Measurements from ENCODE around the gene PADI1.

The PADI1 gene

DNA sequence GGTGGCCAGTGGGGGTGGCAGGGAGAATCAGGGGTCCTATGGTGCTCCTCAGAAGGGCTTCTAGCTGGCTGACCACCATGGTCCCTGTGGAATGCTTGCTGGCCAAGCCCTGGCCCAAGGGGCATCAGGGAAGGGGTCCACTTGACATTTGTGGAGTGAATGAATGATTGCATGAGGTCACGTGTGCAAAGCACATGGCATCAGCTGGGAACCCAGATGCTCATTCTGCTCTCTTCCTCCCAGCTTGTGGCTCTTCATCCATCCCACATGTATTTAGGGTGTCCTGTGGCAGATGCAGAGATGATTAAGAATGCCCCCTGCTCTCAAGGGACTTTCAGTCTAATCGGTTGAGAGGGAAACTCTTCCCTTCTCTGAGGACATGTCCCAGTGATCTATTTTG is 76.0 kb downstream of the PADI1 start:
- Histone ChIP-seq H3K36me3 (ENCODE audit: control insufficient read depth in 1 of 2, insufficient read depth in 2 of 2, low read length in 2 of 2) (no peaks in the 10 kb centered on the region), H3K9me3 (ENCODE audit: control insufficient read depth in 1 of 2, low read length in 2 of 2) (no peaks in the 10 kb centered on the region), H3K4me3 (ENCODE audit: low read depth in 1 of 2, low read length in 2 of 2) (no peak overlapping the region), H3K4me1 (ENCODE audit: control insufficient read depth in 1 of 2, insufficient read depth in 2 of 2, low read length in 2 of 2) (no peaks in the 10 kb centered on the region), H3K27me3 (ENCODE audit: control insufficient read depth in 1 of 2, insufficient read depth in 2 of 2, low read length in 2 of 2) (no peaks in the 10 kb centered on the region), H3K9ac (ENCODE audit: low read depth in 1 of 2, low read length in 2 of 2) (no peak overlapping the region), H3K27ac (ENCODE audit: low read depth, low read length) (no peak overlapping the region)

DNA sequence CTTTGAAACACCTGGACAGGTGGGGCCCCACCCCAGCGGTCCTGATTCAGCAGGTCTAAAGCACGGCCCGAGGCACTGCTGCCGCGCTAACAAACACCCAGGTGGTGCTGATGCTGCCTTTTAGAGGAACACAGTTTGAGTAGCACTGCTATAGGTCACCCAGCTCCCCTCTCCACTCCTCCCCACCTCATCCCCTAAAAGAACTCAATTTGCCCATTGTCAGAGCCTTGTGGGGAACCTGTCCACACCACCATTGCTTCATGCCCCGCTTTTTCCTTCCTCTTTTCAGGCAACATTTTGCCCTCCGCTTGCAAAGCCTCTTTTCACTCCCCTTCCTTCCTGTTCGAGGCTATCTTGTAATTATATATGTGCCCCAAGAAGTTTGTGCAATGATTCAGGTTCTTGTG is 76.8 kb downstream of the PADI1 start:
- Histone ChIP-seq H3K9ac (ENCODE audit: low read depth in 1 of 2, low read length in 2 of 2) (no peak overlapping the region), H3K27ac (ENCODE audit: low read depth, low read length) (no peak overlapping the region), H3K36me3 (ENCODE audit: control insufficient read depth in 1 of 2, insufficient read depth in 2 of 2, low read length in 2 of 2) (no peaks in the 10 kb centered on the region), H3K4me1 (ENCODE audit: control insufficient read depth in 1 of 2, insufficient read depth in 2 of 2, low read length in 2 of 2) (no peaks in the 10 kb centered on the region), H3K9me3 (ENCODE audit: control insufficient read depth in 1 of 2, low read length in 2 of 2) (no peaks in the 10 kb centered on the region), H3K4me3 (ENCODE audit: low read depth in 1 of 2, low read length in 2 of 2) (no peak overlapping the region), H3K27me3 (ENCODE audit: control insufficient read depth in 1 of 2, insufficient read depth in 2 of 2, low read length in 2 of 2) (no peaks in the 10 kb centered on the region)

DNA sequence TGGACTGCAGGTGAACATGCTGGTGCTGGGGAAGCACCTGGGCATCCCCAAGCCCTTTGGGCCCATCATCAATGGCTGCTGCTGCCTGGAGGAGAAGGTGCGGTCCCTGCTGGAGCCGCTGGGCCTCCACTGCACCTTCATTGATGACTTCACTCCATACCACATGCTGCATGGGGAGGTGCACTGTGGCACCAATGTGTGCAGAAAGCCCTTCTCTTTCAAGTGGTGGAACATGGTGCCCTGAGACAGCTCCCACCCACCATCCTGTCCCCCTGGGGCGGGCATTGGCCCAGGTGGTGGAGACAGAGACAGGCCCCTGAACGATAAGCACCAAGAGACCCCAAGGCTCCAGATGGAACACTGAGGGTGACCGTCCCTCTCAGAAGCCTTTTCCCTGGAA is 77.9 kb downstream of the PADI1 start:
- Histone ChIP-seq H3K27me3 (ENCODE audit: control insufficient read depth in 1 of 2, insufficient read depth in 2 of 2, low read length in 2 of 2) (peaks cover 0 to 3% of the 10 kb centered on the region in 2 donors), H3K27ac (ENCODE audit: low read depth, low read length) (no peak overlapping the region), H3K4me1 (ENCODE audit: control insufficient read depth in 1 of 2, insufficient read depth in 2 of 2, low read length in 2 of 2) (no peaks in the 10 kb centered on the region), H3K4me3 (ENCODE audit: low read depth in 1 of 2, low read length in 2 of 2) (no peak overlapping the region), H3K9ac (ENCODE audit: low read depth in 1 of 2, low read length in 2 of 2) (no peak overlapping the region), H3K9me3 (ENCODE audit: control insufficient read depth in 1 of 2, low read length in 2 of 2) (no peaks in the 10 kb centered on the region), H3K36me3 (ENCODE audit: control insufficient read depth in 1 of 2, insufficient read depth in 2 of 2, low read length in 2 of 2) (no peaks in the 10 kb centered on the region)

DNA sequence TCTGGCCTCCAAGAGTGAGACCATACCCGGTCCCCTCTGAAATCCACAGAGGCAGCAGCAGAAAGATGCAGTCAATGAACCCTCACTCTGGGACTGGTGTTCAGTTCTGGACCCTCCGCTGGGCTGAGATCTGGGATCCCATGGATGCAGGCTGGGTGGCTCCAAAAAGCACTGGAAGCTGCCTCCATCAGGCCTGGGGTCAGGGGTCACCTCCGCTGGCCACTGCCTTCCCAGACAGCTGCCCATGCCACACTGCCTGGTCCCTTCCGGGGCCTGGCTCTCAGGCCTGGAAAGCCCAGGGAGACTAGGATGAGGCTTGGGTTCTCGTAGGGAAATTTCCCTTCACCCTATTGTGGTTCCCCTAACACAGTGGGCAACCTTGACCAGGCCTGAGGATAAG is 81.7 kb downstream of the PADI1 start:
- Histone ChIP-seq H3K4me1 (ENCODE audit: control insufficient read depth in 1 of 2, insufficient read depth in 2 of 2, low read length in 2 of 2) (no peaks in the 10 kb centered on the region), H3K27me3 (ENCODE audit: control insufficient read depth in 1 of 2, insufficient read depth in 2 of 2, low read length in 2 of 2) (peaks cover 3 to 5% of the 10 kb centered on the region in 2 donors), H3K4me3 (ENCODE audit: low read depth in 1 of 2, low read length in 2 of 2) (no peak overlapping the region), H3K9me3 (ENCODE audit: control insufficient read depth in 1 of 2, low read length in 2 of 2) (no peaks in the 10 kb centered on the region), H3K36me3 (ENCODE audit: control insufficient read depth in 1 of 2, insufficient read depth in 2 of 2, low read length in 2 of 2) (no peaks in the 10 kb centered on the region), H3K9ac (ENCODE audit: low read depth in 1 of 2, low read length in 2 of 2) (no peak overlapping the region), H3K27ac (ENCODE audit: low read depth, low read length) (no peak overlapping the region)

DNA sequence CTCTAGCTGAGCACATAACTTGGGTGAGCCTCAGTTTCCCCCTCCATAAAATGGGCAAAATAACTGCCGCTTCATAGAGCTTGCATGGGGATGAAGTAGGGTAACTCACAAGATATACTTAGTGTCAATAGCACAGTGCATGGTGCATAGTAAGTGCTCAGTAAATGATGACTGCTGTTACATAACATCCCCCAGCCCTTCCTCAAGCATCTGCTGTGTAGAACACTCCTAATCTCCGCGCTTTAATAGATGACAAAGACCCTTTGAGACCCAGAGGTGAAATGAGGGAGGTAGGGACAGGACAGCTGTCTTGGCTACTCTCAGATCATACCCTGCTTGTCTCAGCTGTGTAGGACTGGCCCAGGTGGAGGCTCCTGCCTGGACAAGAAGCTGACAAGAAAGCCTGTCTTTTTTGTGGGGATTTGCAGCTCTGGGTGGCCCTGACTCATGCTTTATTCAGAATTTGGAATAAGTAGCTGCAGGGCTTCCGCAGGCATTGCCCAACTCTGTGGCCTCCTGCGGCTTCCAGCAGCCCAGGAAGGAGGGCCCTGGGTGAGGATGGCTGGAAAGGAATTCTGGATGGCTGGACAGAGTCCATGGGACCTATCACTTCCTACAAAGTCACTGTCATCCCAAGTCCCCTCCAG is 82.3 kb downstream of the PADI1 start:
- Histone ChIP-seq H3K27ac (ENCODE audit: low read depth, low read length) (no peak overlapping the region), H3K4me3 (ENCODE audit: low read depth in 1 of 2, low read length in 2 of 2) (no peak overlapping the region), H3K9me3 (ENCODE audit: control insufficient read depth in 1 of 2, low read length in 2 of 2) (no peaks in the 10 kb centered on the region), H3K27me3 (ENCODE audit: control insufficient read depth in 1 of 2, insufficient read depth in 2 of 2, low read length in 2 of 2) (peaks cover 3 to 5% of the 10 kb centered on the region in 2 donors), H3K36me3 (ENCODE audit: control insufficient read depth in 1 of 2, insufficient read depth in 2 of 2, low read length in 2 of 2) (no peaks in the 10 kb centered on the region), H3K4me1 (ENCODE audit: control insufficient read depth in 1 of 2, insufficient read depth in 2 of 2, low read length in 2 of 2) (no peaks in the 10 kb centered on the region), H3K9ac (ENCODE audit: low read depth in 1 of 2, low read length in 2 of 2) (no peak overlapping the region)

DNA sequence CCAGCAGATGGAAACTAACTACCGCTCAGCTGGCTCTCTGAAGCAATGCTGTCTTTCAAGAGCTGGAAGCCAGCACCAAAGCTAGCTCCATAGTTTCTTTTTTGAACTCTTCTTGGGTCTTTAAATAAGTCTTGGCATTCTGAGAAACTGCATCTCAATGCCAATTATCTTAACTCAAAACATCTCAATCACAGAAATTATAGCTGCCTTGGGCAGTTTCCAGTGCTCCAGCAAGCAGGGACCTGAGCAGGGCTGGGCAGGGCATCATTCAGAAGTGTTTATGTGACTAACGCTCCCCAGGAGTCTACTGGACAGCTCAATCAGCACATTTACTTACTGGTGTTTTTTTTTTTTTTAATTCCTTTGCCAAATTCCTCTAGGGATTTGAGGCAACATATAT is 84.8 kb downstream of the PADI1 start:
- Histone ChIP-seq H3K9ac (ENCODE audit: low read depth in 1 of 2, low read length in 2 of 2) (no peak overlapping the region), H3K9me3 (ENCODE audit: control insufficient read depth in 1 of 2, low read length in 2 of 2) (no peaks in the 10 kb centered on the region), H3K27me3 (ENCODE audit: control insufficient read depth in 1 of 2, insufficient read depth in 2 of 2, low read length in 2 of 2) (peaks cover 6 to 14% of the 10 kb centered on the region in 2 donors), H3K27ac (ENCODE audit: low read depth, low read length) (no peak overlapping the region), H3K36me3 (ENCODE audit: control insufficient read depth in 1 of 2, insufficient read depth in 2 of 2, low read length in 2 of 2) (no peaks in the 10 kb centered on the region), H3K4me3 (ENCODE audit: low read depth in 1 of 2, low read length in 2 of 2) (no peak overlapping the region), H3K4me1 (ENCODE audit: control insufficient read depth in 1 of 2, insufficient read depth in 2 of 2, low read length in 2 of 2) (no peaks in the 10 kb centered on the region)

DNA sequence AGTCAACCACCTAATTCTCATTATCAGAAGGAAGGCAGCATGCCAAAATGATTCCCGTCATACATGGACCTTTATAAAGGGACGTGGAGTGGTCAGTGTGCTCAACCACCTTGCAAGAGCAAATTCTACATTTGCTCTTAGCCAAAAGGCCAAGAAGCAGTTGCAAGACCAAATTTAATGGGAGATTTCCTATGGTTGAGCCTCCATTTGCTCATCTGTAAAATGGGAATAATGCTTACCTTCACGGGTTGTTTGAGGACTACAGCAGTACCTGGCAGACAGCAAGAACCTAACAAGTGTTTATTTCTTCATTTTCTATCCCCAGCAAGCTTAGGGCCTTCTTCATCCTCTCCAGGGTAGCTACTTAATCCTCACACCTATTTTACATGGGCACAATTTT is 85.6 kb downstream of the PADI1 start:
- H3K4me1 ChIP-seq (ENCODE audit: control insufficient read depth in 1 of 2, insufficient read depth in 2 of 2, low read length in 2 of 2), result no peaks in the 10 kb centered on the region
- H3K27me3 ChIP-seq (ENCODE audit: control insufficient read depth in 1 of 2, insufficient read depth in 2 of 2, low read length in 2 of 2), result peaks cover 6 to 14% of the 10 kb centered on the region in 2 donors
- H3K36me3 ChIP-seq (ENCODE audit: control insufficient read depth in 1 of 2, insufficient read depth in 2 of 2, low read length in 2 of 2), result no peaks in the 10 kb centered on the region
- no peak overlapping the region for H3K4me3 ChIP-seq (ENCODE audit: low read depth in 1 of 2, low read length in 2 of 2)
- no peak overlapping the region for H3K27ac ChIP-seq (ENCODE audit: low read depth, low read length)
- H3K9me3 ChIP-seq (ENCODE audit: control insufficient read depth in 1 of 2, low read length in 2 of 2), result no peaks in the 10 kb centered on the region
- H3K9ac ChIP-seq (ENCODE audit: low read depth in 1 of 2, low read length in 2 of 2), result no peak overlapping the region

DNA sequence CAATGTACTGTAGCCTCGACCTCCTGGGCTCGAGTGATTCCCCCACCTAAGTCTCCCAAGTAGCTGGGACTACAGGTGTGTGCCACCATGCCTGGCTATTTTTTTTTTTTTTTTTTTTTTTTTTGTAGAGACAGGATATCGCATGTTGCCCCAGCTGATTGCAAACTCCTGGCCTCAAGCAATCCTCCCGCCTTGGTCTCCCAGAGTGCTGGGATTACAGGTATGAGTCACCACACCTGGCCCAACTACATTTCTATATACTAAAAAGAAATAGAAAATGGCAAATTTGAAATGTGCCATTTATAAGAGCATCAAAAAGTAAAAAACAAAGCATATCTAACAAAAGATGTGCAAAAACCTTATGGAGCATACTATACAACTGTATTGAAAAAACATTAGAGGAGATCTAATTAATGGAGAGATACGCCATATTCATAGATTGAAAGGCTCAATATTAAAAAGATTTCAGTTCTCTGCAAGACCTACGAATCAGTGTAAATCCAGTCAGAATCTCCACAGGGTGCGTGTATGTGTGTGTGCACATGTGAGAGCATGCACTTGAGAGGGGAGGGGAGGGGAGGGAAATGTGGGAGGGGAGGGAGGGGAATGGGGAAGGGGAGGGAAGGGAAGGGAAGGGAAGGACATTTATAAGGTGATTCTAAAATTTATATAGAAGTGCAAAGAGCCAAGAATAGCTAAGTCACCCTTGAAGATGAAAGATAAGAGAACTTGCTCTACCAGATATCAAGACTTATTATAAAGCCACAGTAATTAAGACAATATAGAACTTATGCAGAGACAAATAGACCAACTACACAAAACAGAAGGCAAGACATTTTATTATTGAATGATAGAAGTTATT is 87.6 kb downstream of the PADI1 start:
- H3K27me3 ChIP-seq (ENCODE audit: control insufficient read depth in 1 of 2, insufficient read depth in 2 of 2, low read length in 2 of 2), result peaks cover 6 to 12% of the 10 kb centered on the region in 2 donors
- H3K4me3 ChIP-seq (ENCODE audit: low read depth in 1 of 2, low read length in 2 of 2), result no peak overlapping the region
- no peak overlapping the region for H3K27ac ChIP-seq (ENCODE audit: low read depth, low read length)
- no peaks in the 10 kb centered on the region for H3K9me3 ChIP-seq (ENCODE audit: control insufficient read depth in 1 of 2, low read length in 2 of 2)
- H3K9ac ChIP-seq (ENCODE audit: low read depth in 1 of 2, low read length in 2 of 2), result no peak overlapping the region
- H3K4me1 ChIP-seq (ENCODE audit: control insufficient read depth in 1 of 2, insufficient read depth in 2 of 2, low read length in 2 of 2), result no peaks in the 10 kb centered on the region
- H3K36me3 ChIP-seq (ENCODE audit: control insufficient read depth in 1 of 2, insufficient read depth in 2 of 2, low read length in 2 of 2), result no peaks in the 10 kb centered on the region

DNA sequence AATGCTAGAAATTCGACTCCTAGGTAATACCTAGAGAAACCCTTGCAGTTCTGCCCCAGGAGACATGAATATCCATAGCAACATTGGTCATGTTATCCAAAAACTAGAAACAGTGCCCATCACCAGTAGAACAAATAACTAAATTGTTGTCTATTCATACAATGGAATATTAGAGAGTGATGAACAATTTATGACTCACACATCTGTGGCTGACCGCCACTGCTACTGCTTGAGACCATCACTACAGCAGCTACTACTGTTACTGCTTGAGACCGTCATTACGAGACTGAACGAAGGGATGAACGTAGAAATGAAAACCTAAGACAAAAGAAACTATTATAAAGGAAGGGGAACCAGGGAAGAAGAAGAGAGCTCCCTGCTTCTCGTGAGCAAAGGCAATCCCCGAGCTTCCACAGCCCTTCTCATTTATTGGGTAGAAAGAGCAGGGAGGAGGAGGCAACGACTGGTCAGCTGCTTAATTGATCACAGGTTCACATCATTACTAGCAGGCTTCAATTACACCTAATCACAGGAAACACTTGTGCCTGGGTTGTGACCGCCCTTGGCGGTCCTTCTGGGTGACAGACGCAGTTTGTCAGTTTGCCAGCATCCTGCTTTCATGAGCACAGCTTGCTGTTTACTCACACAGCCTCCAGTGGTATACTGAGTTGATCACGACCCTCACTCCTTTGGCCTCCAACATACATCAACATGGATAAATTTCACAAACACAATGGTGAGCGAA is 88.9 kb downstream of the PADI1 start:
- Histone ChIP-seq H3K27ac (ENCODE audit: low read depth, low read length) (no peak overlapping the region), H3K9me3 (ENCODE audit: control insufficient read depth in 1 of 2, low read length in 2 of 2) (no peaks in the 10 kb centered on the region), H3K36me3 (ENCODE audit: control insufficient read depth in 1 of 2, insufficient read depth in 2 of 2, low read length in 2 of 2) (no peaks in the 10 kb centered on the region), H3K27me3 (ENCODE audit: control insufficient read depth in 1 of 2, insufficient read depth in 2 of 2, low read length in 2 of 2) (peaks cover 6 to 11% of the 10 kb centered on the region in 2 donors), H3K9ac (ENCODE audit: low read depth in 1 of 2, low read length in 2 of 2) (no peak overlapping the region), H3K4me3 (ENCODE audit: low read depth in 1 of 2, low read length in 2 of 2) (no peak overlapping the region), H3K4me1 (ENCODE audit: control insufficient read depth in 1 of 2, insufficient read depth in 2 of 2, low read length in 2 of 2) (no peaks in the 10 kb centered on the region)

DNA sequence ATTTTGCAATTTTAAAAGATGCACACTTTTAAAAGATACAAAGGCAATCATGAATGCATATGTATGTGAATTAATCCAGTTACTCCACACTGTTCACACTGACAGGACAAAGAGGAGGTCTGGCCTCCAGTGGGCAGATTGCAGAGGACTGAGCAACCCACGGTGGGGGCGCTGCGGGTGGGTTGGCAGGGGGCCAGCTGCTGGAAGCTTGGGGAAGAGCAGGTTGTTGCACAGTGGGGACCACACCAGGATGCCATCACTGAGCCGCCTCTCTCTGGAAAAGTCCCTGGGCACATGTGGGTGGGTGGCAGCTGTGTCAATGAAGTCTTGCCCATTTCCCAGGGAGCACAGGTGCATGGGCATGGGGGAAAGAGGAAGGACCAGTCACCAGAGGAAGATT is 90.4 kb downstream of the PADI1 start:
- H3K36me3 ChIP-seq (ENCODE audit: control insufficient read depth in 1 of 2, insufficient read depth in 2 of 2, low read length in 2 of 2), result no peaks in the 10 kb centered on the region
- H3K4me1 ChIP-seq (ENCODE audit: control insufficient read depth in 1 of 2, insufficient read depth in 2 of 2, low read length in 2 of 2), result no peaks in the 10 kb centered on the region
- no peaks in the 10 kb centered on the region for H3K9me3 ChIP-seq (ENCODE audit: control insufficient read depth in 1 of 2, low read length in 2 of 2)
- no peak overlapping the region for H3K9ac ChIP-seq (ENCODE audit: low read depth in 1 of 2, low read length in 2 of 2)
- H3K27me3 ChIP-seq (ENCODE audit: control insufficient read depth in 1 of 2, insufficient read depth in 2 of 2, low read length in 2 of 2), result peaks cover 3 to 11% of the 10 kb centered on the region in 2 donors
- no peak overlapping the region for H3K27ac ChIP-seq (ENCODE audit: low read depth, low read length)
- H3K4me3 ChIP-seq (ENCODE audit: low read depth in 1 of 2, low read length in 2 of 2), result no peak overlapping the region

Data from duodenal mucosa (tissue), 2 donors.